HCT116 (cell line): Measurements from ENCODE around the gene MAP3K5. TPM values are rescaled to one million over a fixed set of nuclear protein-coding genes. Genes with fewer than 3 reads are reported as not detected.
"Not testable (repeated sequence)": the region's sequence is repeated elsewhere in the genome, so short reads cannot be mapped to it uniquely, and the experiment has no call there.

Experiments
- ATAC-seq: fragments of 200-7000 bp; cut with Tn5 transposase; 2 replicates; pipeline ENCODE4 v1.9.1; 2020; ENCODE audit warnings: mild to moderate bottlenecking, moderate library complexity
- BruUV-seq: library from RNA; stranded (reverse); fragments of 400-500 nt; replicated peaks from 2 replicates; lab custom pipeline; 2021; lab: Mats Ljungman, UMichigan
- CTCF ChIA-PET: fragments of 300-600 bp; sonication (Branson Sonifier 250); formaldehyde crosslinking; loops from one replicate; lab custom pipeline; 2021; ENCODE audit warnings: antibody characterized with exemption; lab: Charles Lee
- POLR2A ChIA-PET: fragments of 300-600, 350-600 bp; sonication (Branson Sonifier 250); formaldehyde crosslinking; loops from one replicate; lab custom pipeline; 2021; ENCODE audit warnings: antibody characterized with exemption; lab: Charles Lee
- RAD21 ChIA-PET, 2 experiments: fragments of 300-600 bp; sonication (Branson Sonifier 250); formaldehyde crosslinking; loops; one replicate each; lab custom pipeline; 2023; ENCODE audit warnings: low total read pairs in 2 of 2; ENCODE audit not compliant: uncharacterized antibody in 2 of 2, unreplicated experiment in 2 of 2, low non-redundant PET in 1 of 2; lab: Charles Lee
- DNase-seq: peaks from one replicate; pipeline ENCODE4 v3.0.0-alpha.2; 2010; ENCODE audit warnings: low read depth, low spot score
- H2AFZ ChIP-seq: fragments of 200-600 bp; shearing (Covaris generic), sonication (generic); 2 replicates; pipeline ENCODE4 v1.6.1; 2017; ENCODE audit warnings: low read depth, mixed run types, mixed read lengths, antibody characterized with exemption, low read length; ENCODE audit not compliant: poor library complexity, severe bottlenecking
- H3K27ac ChIP-seq: 2 replicates; pipeline ENCODE4 v1.5.1; 2012; ENCODE audit warnings: low read depth, low read length
- H3K27me3 ChIP-seq: fragments of 200-600 bp; sonication (generic); 2 replicates; pipeline ENCODE4 v1.6.1; 2016; ENCODE audit warnings: mixed run types, low read length, mixed read lengths; ENCODE audit not compliant: insufficient read depth
- H3K36me3 ChIP-seq, 2 experiments: fragments of 200-500 bp in 1 of 2; fragments of 200-600 bp in 1 of 2; sonication (Bioruptor generic) in 1 of 2; sonication (generic) in 1 of 2; 2 replicates each; pipeline versions ENCODE4 v1.5.1 to v1.6.1; 2014 to 2016; ENCODE audit warnings: low read length in 2 of 2, inconsistent platforms in 1 of 2, mixed read lengths in 1 of 2, mixed run types in 1 of 2; ENCODE audit not compliant: insufficient read depth in 2 of 2, control insufficient read depth in 1 of 2
- H3K4me1 ChIP-seq, 2 experiments: fragments of 200-600 bp in 1 of 2; sonication (generic) in 1 of 2; 2 replicates each; pipeline versions ENCODE4 v1.5.1 to v1.6.1; 2012 to 2017; ENCODE audit warnings: low read length in 2 of 2, inconsistent platforms in 1 of 2, mild to moderate bottlenecking in 1 of 2, mixed read lengths in 1 of 2, mixed run types in 1 of 2, moderate library complexity in 1 of 2; ENCODE audit not compliant: insufficient read depth in 2 of 2, control insufficient read depth in 1 of 2
- H3K4me2 ChIP-seq: fragments of 200-600 bp; sonication (generic); 2 replicates; pipeline ENCODE4 v1.6.1; 2017; ENCODE audit warnings: mixed run types, low read length, mixed read lengths
- H3K4me3 ChIP-seq, 2 experiments: fragments of 200-600 bp in 1 of 2; sonication (generic) in 1 of 2; replicated peaks in 1 of 2; 2 replicates each; pipeline ENCODE4 v1.5.1; 2011 to 2016; ENCODE audit warnings: low read length in 2 of 2, control low read depth in 1 of 2, low read depth in 1 of 2, mild to moderate bottlenecking in 1 of 2, mixed read lengths in 1 of 2, mixed run types in 1 of 2
- H3K79me2 ChIP-seq: fragments of 200-600 bp; sonication (generic); 2 replicates; pipeline ENCODE4 v1.6.1; 2017; ENCODE audit warnings: mild to moderate bottlenecking, mixed run types, low read length, moderate library complexity, mixed read lengths; ENCODE audit not compliant: insufficient read depth
- H3K9ac ChIP-seq: fragments of 200-600 bp; sonication (generic); 2 replicates; pipeline ENCODE4 v1.6.1; 2016; ENCODE audit warnings: low read length, mixed read lengths
- H3K9me2 ChIP-seq: fragments of 200-600 bp; sonication (generic), shearing (Covaris generic); 2 replicates; pipeline ENCODE4 v1.6.1; 2017; ENCODE audit warnings: mixed run types, mild to moderate bottlenecking, moderate library complexity; ENCODE audit not compliant: insufficient read depth
- H3K9me3 ChIP-seq, 2 experiments: fragments of 200-500 bp in 1 of 2; fragments of 200-600 bp in 1 of 2; sonication (Bioruptor generic) in 1 of 2; sonication (generic) in 1 of 2; 2 replicates each; pipeline ENCODE4 v1.6.1; 2014 to 2017; ENCODE audit warnings: low read length in 2 of 2, mixed read lengths in 2 of 2, inconsistent platforms in 1 of 2, low read depth in 1 of 2, mild to moderate bottlenecking in 1 of 2, mixed run types in 1 of 2, moderate library complexity in 1 of 2; ENCODE audit not compliant: control insufficient read depth in 1 of 2, insufficient read depth in 1 of 2
- H4K20me1 ChIP-seq: fragments of 200-600 bp; sonication (generic), shearing (Covaris generic); 2 replicates; pipeline ENCODE4 v1.6.1; 2017; ENCODE audit warnings: mixed run types, mild to moderate bottlenecking, moderate library complexity; ENCODE audit not compliant: insufficient read depth
- ATF3 ChIP-seq: IDR thresholded peaks from 2 replicates; pipeline ENCODE4 v1.6.1; 2012
- CEBPB ChIP-seq: IDR thresholded peaks from 2 replicates; pipeline ENCODE4 v1.6.1; 2012; ENCODE audit warnings: low read depth
- SRF ChIP-seq: IDR thresholded peaks from 2 replicates; pipeline ENCODE4 v1.6.1; 2012; ENCODE audit warnings: low read depth
- intact Hi-C: fragments of 100-400 bp; cut with micrococcal nuclease; formaldehyde crosslinking; loops from 2 replicates; pipeline ENCODE4 v1.10.0; 2022
- total RNA-seq: library from RNA; stranded (reverse); gene quantifications from one replicate; pipeline ENCODE4 v1.2.1, GENCODE V29; 2021; ENCODE audit not compliant: unreplicated experiment
- TF ChIP-seq, protein P1 (sequence below): IDR thresholded peaks from 2 replicates; pipeline ENCODE4 v1.6.1; 2012

The MAP3K5 gene
- total RNA-seq, 1 experiment from 2014 or later: 11.8 TPM

GRCh38 chr6:136717716-136717990, 74.6 kb downstream of the MAP3K5 start:
- Histone ChIP-seq H3K4me2 (no peak overlapping the region), H3K9me2 (no peaks in the 10 kb centered on the region), H3K4me3 (no peak overlapping the region), H3K27me3 (no peaks in the 10 kb centered on the region), H3K27ac (no peak overlapping the region), H3K79me2 (no peaks in the 10 kb centered on the region), H3K9ac (no peak overlapping the region), H2AFZ (no peak overlapping the region), H4K20me1 (no peaks in the 10 kb centered on the region), H3K4me1 (no peaks in the 10 kb centered on the region), H3K9me3 (no peaks in the 10 kb centered on the region), H3K36me3 (no peaks in the 10 kb centered on the region)
- ChIA-PET CTCF (interaction anchor here (1.9 kb wide), 1 partner anchor 75 kb away, joined by 8 read pairs; the partner anchor contains the start of gene MAP3K5), POLR2A (no interaction called here), RAD21 (no interaction called here)
- BruUV-seq: no TSS peak
- no peak for ATAC-seq
- no peak for TF ChIP-seq SRF
- intact Hi-C loops: no loop called here
- DNase-seq: no peak

DNA sequence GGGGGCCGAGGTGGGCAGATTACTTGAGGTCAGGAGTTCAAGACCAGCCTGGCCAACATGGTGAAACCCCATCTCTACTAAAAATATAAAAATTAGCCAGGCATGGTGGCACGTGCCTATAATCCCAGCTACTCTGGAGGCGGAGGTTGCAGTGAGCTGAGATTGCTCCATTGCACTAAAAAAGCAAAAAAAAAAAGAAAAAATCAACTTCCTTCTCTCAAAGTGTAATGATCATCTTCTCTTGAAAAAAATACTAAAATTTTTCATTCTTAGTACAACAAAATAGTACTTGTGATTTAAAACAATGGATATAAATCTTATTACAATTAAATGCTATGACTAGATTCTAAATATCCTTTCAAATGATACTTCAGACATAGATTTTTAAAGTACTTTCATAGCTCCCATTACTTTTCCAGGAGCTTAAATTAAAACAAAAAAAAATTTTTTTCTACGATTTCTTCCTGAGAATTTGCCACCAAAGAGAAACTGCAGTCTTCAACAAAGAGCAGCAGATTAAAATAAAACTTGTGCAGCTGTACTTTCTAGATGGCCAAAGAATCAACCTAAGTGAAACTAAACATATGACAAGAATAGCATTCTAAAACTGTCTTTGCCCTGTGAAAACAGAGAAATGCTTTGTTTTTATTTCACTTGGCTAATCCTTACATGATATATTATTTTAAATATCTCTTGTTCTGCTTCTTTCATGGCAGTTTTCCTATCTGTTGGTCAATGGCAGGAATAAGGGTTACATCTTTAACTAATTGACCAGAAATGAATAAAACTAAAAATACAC, 75.2 kb downstream of the MAP3K5 start:
- DNase-seq: no peak
- Histone ChIP-seq H3K4me3 (no peak overlapping the region), H3K9me2 (no peaks in the 10 kb centered on the region), H2AFZ (no peak overlapping the region), H3K4me1 (no peaks in the 10 kb centered on the region), H3K27ac (no peak overlapping the region), H3K27me3 (no peaks in the 10 kb centered on the region), H3K79me2 (no peaks in the 10 kb centered on the region), H3K4me2 (no peak overlapping the region), H3K9ac (no peak overlapping the region), H4K20me1 (no peaks in the 10 kb centered on the region), H3K9me3 (no peaks in the 10 kb centered on the region), H3K36me3 (no peaks in the 10 kb centered on the region)
- CTCF ChIA-PET: interaction anchor here (1.9 kb wide), 1 partner anchor 75 kb away, joined by 8 read pairs; the partner anchor contains the start of gene MAP3K5
- ATAC-seq: no peak
- RAD21 ChIA-PET: no interaction called here
- no peak for TF ChIP-seq CEBPB
- TF ChIP-seq, protein P1, sequence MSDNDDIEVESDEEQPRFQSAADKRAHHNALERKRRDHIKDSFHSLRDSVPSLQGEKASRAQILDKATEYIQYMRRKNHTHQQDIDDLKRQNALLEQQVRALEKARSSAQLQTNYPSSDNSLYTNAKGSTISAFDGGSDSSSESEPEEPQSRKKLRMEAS: no peak
- TF ChIP-seq ATF3: no peak
- intact Hi-C loops: no loop called here
- POLR2A ChIA-PET: interaction anchor here (0.7 kb wide), 1 partner anchor 38 kb away, joined by 3 read pairs; no protein-coding TSS in a partner anchor
- BruUV-seq: no TSS peak

GRCh38 chr6:136712642-136713041, 79.6 kb downstream of the MAP3K5 start:
- ATAC-seq, POLR2A ChIA-PET: not testable (repeated sequence)

More at GRCh38 chr6:136712642-136713041, 79.6 kb downstream of the MAP3K5 start:
- H3K9me2 ChIP-seq, H3K9me3 ChIP-seq, H3K4me1 ChIP-seq, CTCF ChIA-PET, H2AFZ ChIP-seq, DNase-seq, H3K27me3 ChIP-seq, RAD21 ChIA-PET, H3K79me2 ChIP-seq, H3K27ac ChIP-seq, H3K9ac ChIP-seq, H3K4me2 ChIP-seq, H4K20me1 ChIP-seq, H3K4me3 ChIP-seq, BruUV-seq, intact Hi-C loops, H3K36me3 ChIP-seq: not testable (repeated sequence)
